Activated CD8-positive, alpha-beta memory T cell treated with anti-CD3 and anti-CD28 coated beads, Interleukin-2, amount 50 U/mL, for 48 hours (primary cell): ENCODE results near the gene ABAT.
"Not testable (repeated sequence)": the region's sequence is repeated elsewhere in the genome, so short reads cannot be mapped to it uniquely, and the experiment has no call there.

Source experiments
- DNase-seq: peaks from one replicate; pipeline ENCODE4 v3.0.0-alpha.2; 2020

Gene ABAT

GRCh38 chr16:8751481-8752311 is 77.3 kb downstream of the ABAT start:
- no peak for DNase-seq

- no peak for DNase-seq
These were observed 78.3 kb downstream of the ABAT start for GRCh38 chr16:8752706-8753105.

GRCh38 chr16:8753416-8754054 is 79.1 kb downstream of the ABAT start:
- DNase-seq, result no peak

- DNase-seq, result no peak
These were observed 82.3 kb downstream of the ABAT start for GRCh38 chr16:8756755-8757154.

- DNase-seq, result no peak
These were observed 83.6 kb downstream of the ABAT start for GRCh38 chr16:8758022-8758421.

GRCh38 chr16:8760021-8760420 is 85.6 kb downstream of the ABAT start:
- no peak for DNase-seq

- DNase-seq, result no peak
These were observed 86.7 kb downstream of the ABAT start for GRCh38 chr16:8761078-8761477.

- no peak for DNase-seq
These were observed 87.8 kb downstream of the ABAT start for GRCh38 chr16:8762254-8762653.

GRCh38 chr16:8763083-8763482 is 88.7 kb downstream of the ABAT start:
- no peak for DNase-seq

GRCh38 chr16:8763899-8764298 is 89.5 kb downstream of the ABAT start:
- DNase-seq, result no peak

- no peak for DNase-seq
These were observed 90.3 kb downstream of the ABAT start for GRCh38 chr16:8764525-8765250.

- no peak for DNase-seq
These were observed 92.8 kb downstream of the ABAT start for GRCh38 chr16:8767176-8767575.

- DNase-seq, result no peak
These were observed 93.9 kb downstream of the ABAT start for GRCh38 chr16:8768283-8768682.

GRCh38 chr16:8768692-8769091 is 94.3 kb downstream of the ABAT start:
- DNase-seq, result no peak

- no peak for DNase-seq
These were observed 99.1 kb downstream of the ABAT start for GRCh38 chr16:8773537-8773936.

GRCh38 chr16:8774208-8774607 is 99.8 kb downstream of the ABAT start:
- no peak for DNase-seq

- DNase-seq, result no peak
These were observed 100.9 kb downstream of the ABAT start for GRCh38 chr16:8775359-8775758.

GRCh38 chr16:8776129-8776584 is 101.7 kb downstream of the ABAT start:
- no peak for DNase-seq

GRCh38 chr16:8777217-8777616 is 102.8 kb downstream of the ABAT start:
- DNase-seq, result no peak

- DNase-seq, result no peak
These were observed 107.4 kb downstream of the ABAT start for GRCh38 chr16:8781797-8782196.

- no peak for DNase-seq
These were observed 108.3 kb downstream of the ABAT start for GRCh38 chr16:8782673-8783072.

GRCh38 chr16:8785408-8785807 is 111.0 kb downstream of the ABAT start:
- DNase-seq, result no peak

GRCh38 chr16:8786316-8786715 is 111.9 kb downstream of the ABAT start:
- not testable (repeated sequence) for DNase-seq
